ENCODE results near the gene MYRIP.

GRCh38 chr3:40079203-40079846, 269.9 kb downstream of the MYRIP start:
- no peak for TF ChIP-seq CTCF (IDR thresholded peaks at IDR 0.05)
- no peak for TF ChIP-seq POLR2AphosphoS5 (IDR thresholded peaks at IDR 0.05)
